Smooth muscle cell (in vitro differentiated cells): ENCODE measurements around the gene EPB41. TPM values are rescaled to one million over a fixed set of nuclear protein-coding genes. Genes with fewer than 3 reads are reported as not detected.

Experiments used
- DNase-seq: peaks from one replicate; lab custom pipeline; 2025; ENCODE audit not compliant: unreplicated experiment; lab: John Stamatoyannopoulos, UW
- H2AFZ ChIP-seq: fragments of 200-600 bp; sonication (generic); 2 replicates; pipeline ENCODE4 v1.6.0; 2016; ENCODE audit warnings: antibody characterized with exemption, low read depth, mild to moderate bottlenecking
- H3F3A ChIP-seq: fragments of 200-600 bp; sonication (generic); 2 replicates; pipeline ENCODE4 v1.6.0; 2017; ENCODE audit warnings: antibody characterized with exemption, low read depth
- H3K27ac ChIP-seq: fragments of 200-600 bp; sonication (generic); 2 replicates; pipeline ENCODE4 v1.5.1; 2016; ENCODE audit warnings: low read depth, mild to moderate bottlenecking
- H3K27me3 ChIP-seq: fragments of 200-600 bp; sonication (generic); 2 replicates; pipeline ENCODE4 v1.6.1; 2016; ENCODE audit warnings: low read depth, mild to moderate bottlenecking
- H3K36me3 ChIP-seq: fragments of 200-600 bp; sonication (generic); 2 replicates; pipeline ENCODE4 v1.5.1; 2016; ENCODE audit warnings: low read depth
- H3K4me1 ChIP-seq: fragments of 200-600 bp; sonication (generic); 2 replicates; pipeline ENCODE4 v1.5.1; 2016; ENCODE audit warnings: low read depth
- H3K4me2 ChIP-seq: fragments of 200-600 bp; sonication (generic); 2 replicates; pipeline ENCODE4 v1.6.0; 2016; ENCODE audit warnings: mild to moderate bottlenecking
- H3K4me3 ChIP-seq: fragments of 200-600 bp; sonication (generic); 2 replicates; pipeline ENCODE4 v1.5.1; 2016; ENCODE audit warnings: mild to moderate bottlenecking
- H3K79me2 ChIP-seq: fragments of 200-600 bp; sonication (generic); 2 replicates; pipeline ENCODE4 v1.6.0; 2016; ENCODE audit warnings: low read depth, mild to moderate bottlenecking
- H3K9ac ChIP-seq: fragments of 200-600 bp; sonication (generic); 2 replicates; pipeline ENCODE4 v1.6.0; 2016; ENCODE audit warnings: low read depth
- H3K9me3 ChIP-seq: fragments of 200-600 bp; sonication (generic); replicated peaks from 2 replicates; pipeline ENCODE4 v1.5.1; 2016; ENCODE audit warnings: low read depth
- H4K20me1 ChIP-seq: fragments of 200-600 bp; sonication (generic); 2 replicates; pipeline ENCODE4 v1.6.0; 2016; ENCODE audit warnings: low read depth
- WGBS: methylation state at CpG from one replicate; pipeline ENCODE4 v1.1.7; 2016; ENCODE audit warnings: low lambda C conversion rate; 5-methylcytosine and 5-hydroxymethylcytosine counted together
- polyA plus RNA-seq: library from polyadenylated mRNA; unstranded; fragments of >200 nt; fragmentation: Nextera tagmentation; extraction: Ambion mirVana; gene quantifications from 2 replicates; pipeline ENCODE4 v1.2.1, GENCODE V29; 2016
- total RNA-seq: library from RNA; depleted of rRNA; stranded (reverse); fragments of >200 nt; gene quantifications from 2 replicates; pipeline ENCODE4 v1.2.3, GENCODE V29; 2014
- TF ChIP-seq, protein P1 (sequence below): fragments of 200-600 bp; sonication (generic); IDR thresholded peaks from 2 replicates; pipeline ENCODE4 v1.5.1; 2017; ENCODE audit warnings: borderline replicate concordance, mild to moderate bottlenecking, antibody characterized with exemption; ENCODE audit not compliant: insufficient read depth, poor library complexity, severe bottlenecking

Gene EPB41
- total and polyA plus RNA-seq, 2 experiments from 2014 or later, result 4.7 to 20.2 TPM

GRCh38 chr1:29122682-29123052 is 208.3 kb downstream of the EPB41 start:
- DNase-seq, result peak; percentile 37
- H2AFZ ChIP-seq, result no peak overlapping the region
- H3K4me3 ChIP-seq, result peak overlapping the region; percentile 68
- TF ChIP-seq, protein P1, sequence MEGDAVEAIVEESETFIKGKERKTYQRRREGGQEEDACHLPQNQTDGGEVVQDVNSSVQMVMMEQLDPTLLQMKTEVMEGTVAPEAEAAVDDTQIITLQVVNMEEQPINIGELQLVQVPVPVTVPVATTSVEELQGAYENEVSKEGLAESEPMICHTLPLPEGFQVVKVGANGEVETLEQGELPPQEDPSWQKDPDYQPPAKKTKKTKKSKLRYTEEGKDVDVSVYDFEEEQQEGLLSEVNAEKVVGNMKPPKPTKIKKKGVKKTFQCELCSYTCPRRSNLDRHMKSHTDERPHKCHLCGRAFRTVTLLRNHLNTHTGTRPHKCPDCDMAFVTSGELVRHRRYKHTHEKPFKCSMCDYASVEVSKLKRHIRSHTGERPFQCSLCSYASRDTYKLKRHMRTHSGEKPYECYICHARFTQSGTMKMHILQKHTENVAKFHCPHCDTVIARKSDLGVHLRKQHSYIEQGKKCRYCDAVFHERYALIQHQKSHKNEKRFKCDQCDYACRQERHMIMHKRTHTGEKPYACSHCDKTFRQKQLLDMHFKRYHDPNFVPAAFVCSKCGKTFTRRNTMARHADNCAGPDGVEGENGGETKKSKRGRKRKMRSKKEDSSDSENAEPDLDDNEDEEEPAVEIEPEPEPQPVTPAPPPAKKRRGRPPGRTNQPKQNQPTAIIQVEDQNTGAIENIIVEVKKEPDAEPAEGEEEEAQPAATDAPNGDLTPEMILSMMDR, result no peak
- no peaks in the 10 kb centered on the region for H3K9me3 ChIP-seq
- H4K20me1 ChIP-seq, result peaks cover 30% of the 10 kb centered on the region
- H3K27ac ChIP-seq, result peak overlapping the region; percentile 87
- no peaks in the 10 kb centered on the region for H3K36me3 ChIP-seq
- peak overlapping the region; percentile 71 for H3K9ac ChIP-seq
- no peaks in the 10 kb centered on the region for H3K27me3 ChIP-seq
- H3F3A ChIP-seq, result peaks cover 17% of the 10 kb centered on the region
- H3K79me2 ChIP-seq, result peaks cover 25% of the 10 kb centered on the region
- H3K4me1 ChIP-seq, result no peaks in the 10 kb centered on the region
- peak overlapping the region; percentile 89 for H3K4me2 ChIP-seq
- WGBS, result 1% methylated on average over 29 of the region's 34 CpGs

DNA sequence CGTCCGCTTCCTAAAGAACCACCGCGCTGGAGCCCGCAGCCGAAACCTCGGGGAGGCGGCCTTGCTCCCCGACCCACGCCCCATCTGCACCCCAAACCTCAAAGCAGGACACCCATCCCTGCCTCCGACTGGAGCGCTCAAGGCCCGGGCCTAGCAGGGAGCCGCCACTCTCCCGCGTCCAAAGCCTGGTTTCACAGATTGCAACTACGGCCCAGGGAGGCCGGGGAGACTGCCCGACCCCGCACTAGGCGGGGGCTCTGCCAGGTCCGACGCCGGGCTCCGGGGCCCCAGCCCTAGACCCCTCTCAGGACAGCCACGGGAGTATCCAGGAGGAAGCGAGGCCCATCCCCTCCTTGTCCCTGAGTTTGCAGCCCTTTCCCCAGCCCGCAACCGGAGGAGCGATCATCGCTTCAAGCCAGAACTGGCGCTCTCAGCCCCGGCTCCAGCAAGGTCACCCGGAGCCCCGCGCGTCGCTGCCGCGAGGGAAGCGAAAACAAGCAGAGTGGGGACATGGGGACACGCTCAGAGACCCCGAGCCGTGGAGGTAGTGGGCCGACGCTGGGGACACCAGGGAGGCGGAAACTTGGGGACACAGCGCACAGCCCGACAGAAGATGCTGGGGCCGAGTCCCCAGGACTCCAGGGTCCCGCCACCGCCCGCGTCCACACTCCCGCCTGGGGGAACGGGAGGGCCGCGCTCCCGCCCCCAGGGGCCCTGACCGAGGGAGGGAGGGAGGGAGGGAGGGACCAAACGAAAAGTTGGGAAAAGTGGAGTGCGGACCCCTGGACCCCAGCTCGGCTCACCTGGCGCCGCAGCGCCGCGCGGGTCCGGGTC is 208.9 kb downstream of the EPB41 start:
- Histone ChIP-seq H3K79me2 (peaks cover 25% of the 10 kb centered on the region), H3K4me1 (no peaks in the 10 kb centered on the region), H4K20me1 (peaks cover 30% of the 10 kb centered on the region), H3K36me3 (no peaks in the 10 kb centered on the region), H3K9me3 (no peaks in the 10 kb centered on the region), H3K27me3 (no peaks in the 10 kb centered on the region), H3K9ac (peak overlapping the region; percentile 71), H2AFZ (no peak overlapping the region), H3K27ac (peak overlapping the region; percentile 87), H3K4me3 (peak overlapping the region; percentile 68), H3F3A (peaks cover 17% of the 10 kb centered on the region), H3K4me2 (peak overlapping the region; percentile 89)
- TF ChIP-seq, protein P1, result no peak
- WGBS, result 2% methylated on average over 50 of the region's 70 CpGs
- peak; percentile 47 for DNase-seq

DNA sequence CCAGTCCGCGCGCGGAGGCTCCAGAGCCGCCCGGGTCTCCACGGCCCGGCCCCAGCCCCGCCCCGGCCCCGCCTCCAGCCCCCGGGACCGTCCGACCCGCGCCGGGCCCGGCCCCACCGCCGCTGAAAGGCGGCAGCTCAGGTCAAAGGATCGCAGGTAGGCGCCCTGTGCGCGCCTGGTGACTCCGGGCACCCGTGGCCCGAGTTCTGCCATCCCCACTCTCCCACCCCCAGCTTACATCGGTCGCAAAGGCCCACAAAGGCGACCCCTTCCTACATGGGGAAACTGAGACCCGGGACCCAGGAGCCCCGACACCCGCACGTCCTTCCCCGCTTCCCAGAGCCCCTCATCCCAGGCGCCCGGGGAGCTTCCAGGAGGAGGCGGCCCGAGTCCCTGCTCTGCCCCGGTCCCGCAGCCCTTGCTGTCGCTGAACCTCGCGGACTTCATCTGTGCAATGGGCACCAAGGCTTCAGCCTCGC is 209.6 kb downstream of the EPB41 start, which contains the start of gene TMEM200B:
Gene TMEM200B, minus strand, starts transcription at position 17 of the 479 bp plus-strand sequence. CDS start 2,075 bp downstream, outside the sequence.
- Histone ChIP-seq H3K4me1 (no peaks in the 10 kb centered on the region), H3K4me2 (peak within 1 kb of the TSS; percentile 89), H3K9ac (peak within 1 kb of the TSS; percentile 90), H3K36me3 (no peaks in the 10 kb centered on the region), H3K27ac (peak within 1 kb of the TSS; percentile 87), H4K20me1 (peaks cover 25% of the 10 kb centered on the region), H3K27me3 (no peaks in the 10 kb centered on the region), H2AFZ (peak within 1 kb of the TSS; percentile 76), H3K9me3 (no peaks in the 10 kb centered on the region), H3F3A (peaks cover 17% of the 10 kb centered on the region), H3K79me2 (peaks cover 25% of the 10 kb centered on the region), H3K4me3 (peak within 1 kb of the TSS; percentile 68)
- TF ChIP-seq, protein P1, result no peak
- DNase-seq, result no peak
- 0% methylated on average over 31 of the region's 46 CpGs for WGBS
